AML-193 (cell line): ENCODE data around the gene DIDO1.
"Not testable (repeated sequence)": the region's sequence is repeated elsewhere in the genome, so short reads cannot be mapped to it uniquely, and the experiment has no call there.

Experiments
- DNase-seq, 2 experiments: peaks; one replicate each; lab custom pipeline; 2025; lab: John Stamatoyannopoulos, UW

The DIDO1 gene

DNA sequence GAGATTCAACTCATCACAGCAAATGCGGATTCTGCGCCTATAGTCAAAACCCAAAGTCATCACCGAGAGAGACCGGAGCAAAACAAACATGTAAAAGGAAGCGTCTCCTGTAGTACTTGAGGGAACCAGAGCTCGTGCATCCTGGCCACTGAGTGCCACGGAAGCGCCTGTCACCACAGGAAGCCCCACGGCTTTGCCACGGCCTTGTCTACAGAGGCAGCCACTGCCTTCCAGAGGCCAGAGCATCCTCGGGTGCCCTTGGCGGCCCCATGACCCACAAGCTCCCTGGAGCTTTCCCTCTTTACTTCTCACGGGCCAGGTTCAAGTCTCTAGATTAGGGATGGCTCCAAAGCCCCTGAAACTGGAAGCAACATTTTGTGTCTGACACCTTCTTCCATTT is 72.2 kb downstream of the DIDO1 start:
- no peak for DNase-seq

DNA sequence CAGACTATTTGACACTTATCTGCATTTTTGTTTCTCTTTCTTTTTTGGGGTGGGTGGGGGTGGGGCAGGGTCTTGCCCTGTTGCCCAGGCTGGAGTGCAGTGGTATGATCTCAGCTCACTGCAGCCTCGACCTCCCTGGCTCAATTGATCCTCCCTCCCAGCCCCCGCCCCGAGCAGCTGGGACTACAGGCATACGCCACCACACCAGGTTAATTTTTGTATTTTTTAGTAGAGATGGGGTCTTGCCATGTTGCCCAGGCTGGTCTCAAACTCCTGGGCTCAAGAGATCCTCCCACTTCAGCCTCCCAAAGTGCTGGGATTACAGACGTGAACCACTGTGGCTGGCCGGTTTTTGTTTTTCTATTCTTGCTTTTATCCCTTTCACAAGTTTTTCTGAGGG is 73.0 kb downstream of the DIDO1 start:
- not testable (repeated sequence) for DNase-seq

DNA sequence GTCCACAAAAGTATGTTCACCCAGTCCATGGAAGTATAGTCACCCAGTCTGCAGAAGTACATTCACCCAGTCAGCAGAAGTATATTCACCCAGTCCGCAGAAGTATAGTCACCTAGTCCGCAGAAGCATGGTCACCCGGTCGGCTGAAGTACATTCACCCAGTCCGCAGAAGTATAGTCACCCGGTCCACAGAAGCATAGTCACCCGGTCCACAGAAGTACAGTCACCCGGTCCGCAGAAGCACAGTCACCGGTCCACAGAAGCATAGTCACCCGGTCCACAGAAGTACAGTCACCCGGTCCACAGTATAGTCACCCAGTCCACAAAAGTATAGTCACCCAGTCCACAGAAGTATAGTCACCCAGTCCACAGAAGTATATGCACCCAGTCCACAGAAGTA is 73.5 kb downstream of the DIDO1 start:
- no peak for DNase-seq

DNA sequence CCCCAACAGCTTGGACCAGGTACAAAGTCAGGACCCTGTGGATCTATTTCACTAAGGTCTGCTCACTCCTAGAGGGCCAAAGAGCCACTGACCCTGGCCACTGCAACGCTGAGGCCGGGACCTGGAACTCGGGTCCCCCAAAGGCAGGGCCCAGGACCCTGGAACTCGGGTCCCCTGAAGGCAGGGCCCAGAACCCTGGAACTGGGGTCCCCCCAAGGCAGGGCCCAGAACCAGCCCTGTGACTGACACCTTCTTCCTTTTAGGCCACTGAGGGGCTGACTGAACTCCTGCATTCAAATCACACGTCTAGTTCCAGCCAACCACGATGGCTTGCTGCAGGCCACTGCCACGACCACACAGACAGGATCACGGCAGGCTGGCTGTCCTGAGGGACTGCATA is 74.1 kb downstream of the DIDO1 start:
- DNase-seq: no peak

DNA sequence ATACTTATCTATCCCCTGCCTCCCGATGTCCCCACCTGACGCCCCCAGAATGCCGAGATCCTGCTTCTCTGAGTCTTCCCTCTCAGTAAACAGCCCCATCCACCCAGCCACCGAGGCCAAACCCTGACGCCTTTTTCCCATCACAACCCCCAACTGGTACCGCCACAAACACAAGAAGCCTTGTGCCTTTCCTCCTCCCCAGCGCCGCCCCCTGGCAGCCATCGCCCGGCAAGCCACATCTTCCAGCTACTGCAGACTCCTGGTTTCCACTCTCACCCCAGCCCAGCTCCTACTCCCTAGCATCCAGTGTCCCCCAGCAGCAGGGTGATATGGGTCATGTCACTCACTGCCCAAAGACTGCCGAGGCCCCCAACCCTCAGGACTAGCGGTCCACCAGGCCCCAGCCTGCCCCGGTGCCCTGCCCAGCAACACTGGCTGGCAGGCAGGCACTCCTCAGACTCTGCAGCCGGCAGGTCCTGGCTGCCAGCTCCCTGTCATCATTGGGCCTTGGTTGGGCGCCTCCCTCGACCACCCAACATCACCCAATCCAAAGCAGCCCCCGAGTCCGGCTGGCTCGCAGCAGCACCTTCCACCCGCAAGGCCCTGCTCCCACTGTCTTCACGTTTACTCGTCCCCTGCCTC is 75.9 kb downstream of the DIDO1 start:
- DNase-seq: no peak

DNA sequence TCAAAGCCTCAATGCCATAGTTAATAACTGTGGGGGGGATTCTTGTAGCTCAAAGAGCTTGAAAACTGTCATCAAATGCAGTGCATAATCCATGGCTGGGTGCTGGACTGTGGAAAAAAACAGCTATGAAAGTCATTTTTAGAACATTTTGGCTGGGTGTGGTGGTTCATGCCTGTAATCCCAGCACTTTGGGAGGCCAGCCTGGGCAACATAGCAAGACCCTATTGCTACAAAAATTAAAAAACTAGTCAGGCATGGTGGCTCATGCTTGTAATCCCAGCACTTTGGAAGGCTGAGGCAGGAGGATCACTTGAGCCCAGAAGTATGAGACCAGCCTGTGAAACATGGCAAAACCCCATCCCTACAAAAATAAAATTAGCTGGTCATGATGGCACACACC is 76.9 kb downstream of the DIDO1 start:
- DNase-seq: no peak

DNA sequence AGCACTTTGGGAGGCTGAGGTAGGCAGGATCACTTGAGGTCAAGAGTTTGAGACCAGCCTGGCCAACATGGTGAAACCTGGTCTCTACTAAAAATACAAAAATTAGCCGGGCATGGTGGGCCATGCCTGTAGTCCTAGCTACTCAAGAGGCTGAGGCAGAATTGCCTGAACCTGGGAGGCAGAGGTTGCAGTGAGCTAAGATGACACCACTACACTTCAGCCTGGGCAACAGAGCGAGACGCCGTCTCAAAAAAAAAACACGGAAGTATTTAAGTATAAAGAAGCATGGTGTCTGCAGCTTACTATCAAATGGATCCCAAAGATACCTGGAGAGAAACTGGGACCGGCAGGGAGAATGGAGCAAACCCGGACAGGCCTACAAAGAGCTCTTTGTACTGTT is 77.4 kb downstream of the DIDO1 start:
- not testable (repeated sequence) for DNase-seq

DNA sequence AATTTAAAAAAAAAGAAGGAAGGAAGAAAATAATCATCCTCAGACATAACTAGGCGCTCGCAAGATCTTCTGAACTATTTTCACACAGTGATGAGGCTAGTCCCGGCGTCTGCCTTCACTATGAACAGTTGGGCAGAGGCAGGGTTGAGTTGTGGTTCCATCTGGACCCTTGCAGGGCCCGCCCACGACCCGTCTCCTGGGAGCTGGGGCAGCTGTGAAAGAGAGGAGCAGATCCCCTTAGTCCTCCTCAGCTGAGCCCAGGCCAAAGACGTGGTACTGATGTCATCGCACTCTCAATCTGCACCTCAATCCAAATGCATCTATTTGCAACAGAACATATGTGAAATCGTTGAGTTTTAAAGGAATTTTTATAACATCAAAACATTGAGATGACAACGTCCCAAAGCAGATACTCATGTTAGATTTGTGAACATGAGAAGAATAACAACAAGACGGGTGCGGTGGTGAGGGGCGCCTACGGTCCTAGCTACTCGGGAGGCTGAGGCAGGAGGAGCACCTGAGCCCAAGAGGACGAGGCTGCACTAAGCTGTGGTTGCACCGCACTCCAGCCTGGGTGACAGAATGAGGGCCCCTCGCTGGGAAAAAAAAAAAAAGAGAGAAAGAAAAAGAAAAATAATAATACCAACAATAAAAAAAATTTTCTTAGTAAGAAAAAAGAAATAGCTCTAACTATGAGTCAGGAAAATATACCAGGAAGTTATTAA is 80.0 kb downstream of the DIDO1 start:
- no peak for DNase-seq

DNA sequence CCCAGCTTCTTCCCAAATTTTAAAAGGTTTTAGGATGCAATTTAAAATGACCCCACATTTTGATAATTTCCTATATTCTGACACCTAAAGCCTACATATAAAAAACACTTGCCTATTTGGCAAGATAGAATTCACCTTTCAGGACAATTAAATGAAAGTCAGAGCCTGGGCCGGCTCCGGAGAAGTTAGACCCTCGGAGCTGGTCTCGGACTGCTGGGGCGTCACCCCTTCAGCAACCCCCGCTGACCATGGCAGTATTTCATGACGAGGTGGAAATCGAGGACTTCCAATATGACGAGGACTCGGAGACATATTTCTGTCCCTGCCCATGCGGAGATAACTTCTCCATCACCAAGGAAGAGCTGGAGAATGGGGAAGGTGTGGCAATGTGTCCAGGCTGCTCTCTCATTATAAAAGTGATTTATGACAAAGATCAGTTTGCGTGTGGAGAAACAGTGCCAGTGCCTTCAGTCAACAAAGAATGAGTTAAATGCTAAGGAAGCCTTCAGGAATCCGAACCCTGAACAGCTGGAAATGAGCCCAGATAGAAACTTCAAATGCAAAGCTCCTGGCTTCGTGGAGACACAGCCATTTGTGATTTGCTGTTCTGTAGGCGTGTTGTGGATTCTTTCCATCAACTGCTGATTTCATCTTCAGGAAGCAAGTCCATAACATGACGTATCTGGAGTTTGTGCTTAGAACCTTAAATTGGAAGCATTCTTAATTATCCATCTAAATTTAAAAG is 80.7 kb downstream of the DIDO1 start:
- no peak for DNase-seq

DNA sequence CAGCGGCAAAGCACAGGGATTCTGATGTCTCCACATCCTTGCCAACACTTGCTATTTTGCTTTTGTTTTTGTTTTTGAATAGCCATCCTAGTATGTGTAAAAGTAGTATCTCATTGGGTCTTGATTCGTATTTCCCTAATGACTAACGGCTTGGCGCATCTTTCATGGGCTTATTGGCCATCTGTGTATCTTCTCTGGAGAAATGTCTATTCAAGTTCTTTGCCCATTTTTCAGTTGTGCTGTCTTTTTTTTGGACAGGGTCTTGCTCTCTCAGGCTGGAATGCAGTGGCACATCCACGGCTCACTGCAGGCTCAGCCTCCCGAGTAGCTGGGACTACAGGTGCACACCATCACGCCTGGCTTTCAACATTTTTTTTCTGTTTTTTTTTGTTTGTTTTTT is 82.1 kb downstream of the DIDO1 start:
- no peak for DNase-seq

DNA sequence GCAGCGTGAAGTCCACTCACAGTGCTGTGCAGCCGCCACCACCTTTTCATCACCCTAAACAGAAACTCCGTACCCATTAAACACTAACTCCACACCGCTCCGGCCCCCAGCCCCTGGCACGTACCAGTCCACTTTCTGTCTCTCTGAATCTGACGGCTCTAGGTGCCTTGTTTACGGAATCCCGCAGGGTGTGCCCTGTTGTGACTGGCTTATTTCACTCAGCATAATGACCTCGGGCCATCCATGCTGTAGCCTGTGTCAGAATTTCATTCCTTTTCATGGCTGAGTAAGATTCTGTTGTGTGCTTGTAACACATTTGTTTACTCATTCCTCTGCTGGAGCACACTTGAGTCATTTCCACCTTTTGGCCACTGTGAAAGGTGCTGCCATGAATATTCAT is 82.6 kb downstream of the DIDO1 start:
- no peak for DNase-seq

DNA sequence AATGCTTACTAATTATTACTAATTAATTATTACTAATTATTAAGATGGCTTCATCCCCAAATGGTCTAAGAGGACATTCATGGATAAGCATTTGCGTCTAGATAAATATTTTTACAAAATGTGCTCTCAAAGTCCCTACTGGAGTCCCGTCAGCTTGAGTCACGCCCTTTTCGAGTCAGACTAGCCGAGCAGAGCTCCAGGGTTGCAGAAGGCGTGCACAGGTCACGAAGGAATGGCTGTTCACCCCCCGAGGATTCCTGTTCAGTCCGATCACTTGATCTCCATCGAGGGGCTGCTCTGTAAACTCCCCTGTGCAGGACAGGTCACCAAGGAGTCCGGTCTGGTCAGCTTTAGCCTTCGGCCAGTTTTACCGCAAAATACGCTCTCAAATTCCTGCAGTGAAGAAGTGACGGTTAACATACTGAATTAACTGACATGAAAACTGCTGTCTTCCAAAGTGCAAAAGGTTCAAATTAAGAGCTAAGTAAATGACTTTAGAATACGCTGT is 84.5 kb downstream of the DIDO1 start:
- no peak for DNase-seq

DNA sequence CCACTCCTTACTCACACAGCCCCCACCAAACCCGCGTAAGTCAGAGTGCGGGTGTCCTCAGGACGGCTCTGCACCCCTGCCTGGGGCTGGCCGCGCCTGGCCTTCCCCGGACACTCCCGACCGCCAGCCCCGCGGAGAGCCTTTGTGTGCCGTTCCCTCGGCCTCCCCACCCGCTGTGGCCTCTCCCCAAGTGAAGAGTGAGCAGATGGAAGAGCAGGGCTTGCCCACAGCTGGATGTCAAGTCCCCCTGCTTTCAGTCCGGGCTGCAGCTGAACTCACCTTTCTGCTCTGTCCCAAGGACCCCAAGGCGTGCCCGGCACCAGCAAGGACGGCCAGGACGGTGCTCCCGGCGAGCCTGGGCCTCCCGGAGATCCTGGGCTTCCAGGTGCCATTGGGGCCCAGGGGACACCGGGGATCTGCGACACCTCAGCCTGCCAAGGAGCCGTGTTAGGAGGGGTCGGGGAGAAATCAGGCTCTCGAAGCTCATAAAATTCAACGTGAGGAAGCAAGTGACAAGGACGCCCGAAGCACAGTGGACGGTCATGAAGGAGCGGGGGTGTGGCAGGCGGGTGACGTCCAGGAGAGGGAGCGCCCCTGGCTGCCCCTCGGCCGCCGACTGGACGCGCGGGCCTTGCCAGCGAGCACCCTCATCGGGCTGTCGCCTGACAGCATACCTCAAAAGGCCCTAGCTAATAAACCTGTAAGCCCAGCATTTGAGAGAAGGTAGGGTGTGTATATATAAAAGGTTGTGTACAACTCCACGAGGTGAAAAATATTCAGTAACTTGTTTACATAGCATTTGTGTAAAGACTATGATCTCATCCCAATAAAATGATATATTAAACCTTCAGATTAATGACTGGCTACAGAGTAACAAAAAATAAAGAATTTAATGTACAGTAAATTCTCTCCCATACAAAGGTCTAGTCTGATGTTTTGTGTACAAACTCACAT is 85.8 kb downstream of the DIDO1 start:
- DNase-seq: no peak

DNA sequence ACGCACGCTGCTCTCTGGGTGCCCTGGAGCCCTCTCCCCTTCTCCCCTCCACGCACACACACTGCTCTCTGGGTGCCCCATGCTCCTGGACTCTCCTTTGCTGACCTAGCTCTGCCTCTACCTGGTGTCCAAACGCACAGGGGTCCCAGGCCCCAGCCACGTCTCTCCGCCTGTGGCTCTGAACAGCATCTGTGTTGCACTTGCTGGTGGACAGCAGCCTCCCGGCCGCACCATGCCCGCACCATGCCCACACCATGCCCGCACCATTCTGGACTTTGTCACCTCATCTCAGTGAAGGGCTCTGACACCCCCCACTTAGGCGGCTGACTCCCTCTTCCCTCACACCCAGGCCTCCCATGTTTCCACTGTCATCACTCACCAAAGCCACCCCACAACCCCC is 86.5 kb downstream of the DIDO1 start:
- DNase-seq: no peak

DNA sequence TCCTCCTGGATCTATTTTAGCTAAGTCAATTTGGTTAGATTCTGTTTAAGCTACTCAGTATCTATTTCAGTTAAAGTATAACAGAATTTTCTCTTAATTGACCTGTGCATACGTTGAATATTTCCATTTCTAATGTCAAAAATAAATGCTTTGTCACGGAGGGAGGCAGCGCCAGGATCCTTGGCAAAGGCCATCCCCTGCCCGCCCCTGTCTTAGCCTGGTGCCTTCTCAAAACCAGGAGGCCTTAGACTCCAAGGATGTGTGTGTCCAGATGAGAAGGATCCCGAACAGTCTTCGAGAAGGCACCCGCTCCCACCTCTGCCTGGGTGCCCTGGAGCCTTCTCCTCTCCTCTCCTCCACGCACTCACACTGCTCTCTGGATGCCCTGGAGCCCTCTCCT is 87.0 kb downstream of the DIDO1 start:
- DNase-seq: no peak

DNA sequence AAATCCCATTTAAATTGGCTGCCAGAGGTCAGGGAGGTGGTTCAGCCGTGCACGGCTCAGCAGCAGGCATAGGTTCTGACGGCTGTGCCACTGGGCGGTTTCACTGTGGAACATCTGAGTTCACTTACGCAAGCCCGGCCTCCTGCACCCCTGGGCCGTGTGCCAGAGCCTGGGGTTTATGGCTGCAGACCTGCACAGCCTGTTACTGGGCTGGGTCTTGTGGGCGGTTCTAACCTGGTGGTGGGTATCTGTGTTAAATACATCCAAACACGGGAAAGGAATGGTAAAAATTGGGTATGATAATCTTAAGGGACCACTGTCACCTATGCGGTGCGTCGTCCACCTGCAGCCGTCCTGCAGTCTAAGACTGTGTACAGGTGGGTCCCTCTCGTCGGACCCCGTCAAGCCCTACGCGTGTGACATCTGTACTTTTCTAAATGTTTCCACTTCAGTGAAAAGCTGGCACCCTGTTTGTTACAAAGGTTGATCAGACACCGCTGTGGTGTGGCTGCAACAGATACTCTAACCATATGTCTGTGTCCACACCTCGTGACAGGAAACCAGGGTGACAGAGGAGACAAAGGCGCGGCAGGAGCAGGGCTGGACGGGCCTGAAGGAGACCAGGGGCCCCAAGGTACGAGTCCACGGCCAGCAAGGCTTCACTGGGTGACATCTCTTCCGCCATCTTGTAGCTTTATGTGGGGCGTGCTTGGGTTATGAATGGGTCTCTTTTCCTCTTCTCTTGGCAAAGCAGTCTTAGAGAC is 88.0 kb downstream of the DIDO1 start:
- DNase-seq: no peak

DNA sequence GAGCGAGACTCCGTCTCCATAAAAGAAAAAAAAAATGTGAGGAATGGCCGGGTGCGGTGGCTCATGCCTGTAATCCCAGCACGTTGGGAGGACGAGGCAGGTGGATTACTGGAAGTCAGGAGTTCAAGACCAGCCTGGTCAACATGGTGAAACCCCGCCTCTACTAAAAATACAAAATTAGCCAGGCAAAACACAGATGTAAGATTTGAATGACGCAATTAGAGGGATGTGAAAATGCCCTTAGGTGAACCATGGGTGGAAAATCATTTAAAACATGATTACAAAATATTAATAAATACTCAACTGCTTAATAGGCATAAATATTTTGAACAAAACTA is 88.5 kb downstream of the DIDO1 start:
- no peak for DNase-seq

DNA sequence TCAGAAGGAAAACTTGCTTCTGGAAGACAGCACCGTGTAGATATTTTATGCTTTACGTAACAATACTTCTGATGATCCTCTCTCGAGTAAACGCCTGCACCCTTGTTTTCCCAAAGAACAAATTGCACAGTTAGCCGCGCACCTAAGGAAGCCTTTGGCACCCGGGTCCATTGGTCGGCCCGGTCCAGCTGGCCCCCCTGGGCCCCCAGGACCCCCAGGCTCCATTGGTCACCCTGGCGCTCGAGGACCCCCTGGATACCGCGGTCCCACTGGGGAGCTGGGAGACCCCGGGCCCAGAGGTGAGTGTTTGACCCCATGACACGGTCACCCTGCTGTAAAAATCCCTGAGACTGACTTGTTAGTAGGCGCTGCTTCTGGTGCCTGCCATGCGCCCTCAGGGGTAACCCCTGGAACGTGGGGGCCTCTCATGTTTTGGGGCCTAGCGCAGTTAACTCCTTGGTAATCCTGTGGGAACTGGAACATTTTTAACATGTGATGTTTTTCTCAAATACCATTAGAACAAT is 89.3 kb downstream of the DIDO1 start:
- DNase-seq: no peak

DNA sequence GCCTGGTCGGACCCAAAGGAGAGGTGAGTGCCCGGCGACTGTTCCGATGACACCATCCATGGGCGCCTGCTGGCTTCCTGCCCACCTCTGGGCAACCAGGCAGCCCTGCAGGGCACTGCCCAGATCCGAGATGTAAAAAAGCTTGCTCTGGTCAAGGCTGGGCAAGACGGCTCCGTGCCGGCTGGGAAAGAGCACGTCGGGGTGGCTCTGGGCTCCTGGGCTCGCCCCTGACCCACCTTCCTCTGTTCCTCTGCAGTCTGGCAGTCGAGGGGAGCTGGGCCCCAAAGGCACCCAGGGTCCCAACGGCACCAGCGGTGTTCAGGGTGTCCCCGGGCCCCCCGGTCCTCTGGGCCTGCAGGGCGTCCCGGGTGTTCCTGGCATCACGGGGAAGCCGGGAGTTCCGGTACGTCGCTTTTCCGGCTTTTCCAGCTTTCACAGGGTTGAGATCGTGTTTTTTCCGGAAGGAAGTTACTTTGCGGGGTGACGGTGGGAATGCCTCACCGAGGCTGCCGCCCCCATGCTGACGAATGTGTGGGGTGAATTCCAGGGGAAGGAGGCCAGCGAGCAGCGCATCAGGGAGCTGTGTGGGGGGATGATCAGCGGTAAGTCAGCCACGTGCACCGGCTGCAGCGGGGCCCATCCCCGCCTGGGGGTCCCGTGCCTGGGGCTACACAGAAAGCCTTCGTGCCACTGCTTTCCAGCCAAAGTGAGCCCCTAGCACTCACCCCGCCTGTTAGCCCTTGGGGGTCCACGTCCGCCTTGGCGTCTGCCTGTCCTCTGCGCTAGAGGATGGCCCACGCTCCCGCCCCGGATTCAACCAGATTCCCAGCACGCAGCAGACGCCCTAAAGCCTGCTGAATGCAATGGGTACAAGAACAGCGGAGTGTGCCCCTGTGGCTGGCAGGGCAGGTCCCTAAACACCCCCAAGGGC is 90.1 kb downstream of the DIDO1 start:
- no peak for DNase-seq
